Nephron progenitor cell (in vitro differentiated cells): ENCODE measurements around the gene BANP.

Source experiments
- DNase-seq: peaks from one replicate; pipeline ENCODE4 v3.0.0; 2021
- H3K27ac Mint-ChIP-seq: 2 replicates; pipeline ENCODE4 v1.8.0; 2021; ENCODE audit warnings: mild to moderate bottlenecking, moderate library complexity, mixed read lengths
- H3K27me3 Mint-ChIP-seq: 2 replicates; pipeline ENCODE4 v1.8.0; 2021; ENCODE audit warnings: mild to moderate bottlenecking, low read depth, mixed read lengths; ENCODE audit not compliant: poor library complexity
- H3K36me3 Mint-ChIP-seq: 2 replicates; pipeline ENCODE4 v1.8.0; 2021; ENCODE audit warnings: low read depth, mixed read lengths
- H3K4me1 Mint-ChIP-seq: 2 replicates; pipeline ENCODE4 v1.8.0; 2021; ENCODE audit warnings: mixed read lengths
- H3K4me3 Mint-ChIP-seq: 2 replicates; pipeline ENCODE4 v1.8.0; 2021; ENCODE audit warnings: mild to moderate bottlenecking, moderate library complexity, mixed read lengths
- H3K9me3 Mint-ChIP-seq: 2 replicates; pipeline ENCODE4 v1.8.0; 2021; ENCODE audit warnings: mild to moderate bottlenecking, moderate library complexity, mixed read lengths
- TF ChIP-seq, protein P1 (sequence below): fragments of 200-600 bp; sonication (generic); IDR thresholded peaks from 2 replicates; pipeline ENCODE4 v1.5.0; 2021; ENCODE audit warnings: antibody characterized with exemption

The BANP gene

GRCh38 chr16:87954826-87955225 is 3.6 kb downstream of the BANP start:
- peaks cover 4% of the 10 kb centered on the region for H3K27me3 Mint-ChIP-seq
- peak overlapping the region; percentile 84 for H3K27ac Mint-ChIP-seq
- TF ChIP-seq, protein P1, sequence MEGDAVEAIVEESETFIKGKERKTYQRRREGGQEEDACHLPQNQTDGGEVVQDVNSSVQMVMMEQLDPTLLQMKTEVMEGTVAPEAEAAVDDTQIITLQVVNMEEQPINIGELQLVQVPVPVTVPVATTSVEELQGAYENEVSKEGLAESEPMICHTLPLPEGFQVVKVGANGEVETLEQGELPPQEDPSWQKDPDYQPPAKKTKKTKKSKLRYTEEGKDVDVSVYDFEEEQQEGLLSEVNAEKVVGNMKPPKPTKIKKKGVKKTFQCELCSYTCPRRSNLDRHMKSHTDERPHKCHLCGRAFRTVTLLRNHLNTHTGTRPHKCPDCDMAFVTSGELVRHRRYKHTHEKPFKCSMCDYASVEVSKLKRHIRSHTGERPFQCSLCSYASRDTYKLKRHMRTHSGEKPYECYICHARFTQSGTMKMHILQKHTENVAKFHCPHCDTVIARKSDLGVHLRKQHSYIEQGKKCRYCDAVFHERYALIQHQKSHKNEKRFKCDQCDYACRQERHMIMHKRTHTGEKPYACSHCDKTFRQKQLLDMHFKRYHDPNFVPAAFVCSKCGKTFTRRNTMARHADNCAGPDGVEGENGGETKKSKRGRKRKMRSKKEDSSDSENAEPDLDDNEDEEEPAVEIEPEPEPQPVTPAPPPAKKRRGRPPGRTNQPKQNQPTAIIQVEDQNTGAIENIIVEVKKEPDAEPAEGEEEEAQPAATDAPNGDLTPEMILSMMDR: no peak
- H3K9me3 Mint-ChIP-seq: no peaks in the 10 kb centered on the region
- no peak for DNase-seq
- H3K36me3 Mint-ChIP-seq: peaks cover 26% of the 10 kb centered on the region
- peaks cover 83% of the 10 kb centered on the region for H3K4me1 Mint-ChIP-seq
- no peak overlapping the region for H3K4me3 Mint-ChIP-seq

DNA sequence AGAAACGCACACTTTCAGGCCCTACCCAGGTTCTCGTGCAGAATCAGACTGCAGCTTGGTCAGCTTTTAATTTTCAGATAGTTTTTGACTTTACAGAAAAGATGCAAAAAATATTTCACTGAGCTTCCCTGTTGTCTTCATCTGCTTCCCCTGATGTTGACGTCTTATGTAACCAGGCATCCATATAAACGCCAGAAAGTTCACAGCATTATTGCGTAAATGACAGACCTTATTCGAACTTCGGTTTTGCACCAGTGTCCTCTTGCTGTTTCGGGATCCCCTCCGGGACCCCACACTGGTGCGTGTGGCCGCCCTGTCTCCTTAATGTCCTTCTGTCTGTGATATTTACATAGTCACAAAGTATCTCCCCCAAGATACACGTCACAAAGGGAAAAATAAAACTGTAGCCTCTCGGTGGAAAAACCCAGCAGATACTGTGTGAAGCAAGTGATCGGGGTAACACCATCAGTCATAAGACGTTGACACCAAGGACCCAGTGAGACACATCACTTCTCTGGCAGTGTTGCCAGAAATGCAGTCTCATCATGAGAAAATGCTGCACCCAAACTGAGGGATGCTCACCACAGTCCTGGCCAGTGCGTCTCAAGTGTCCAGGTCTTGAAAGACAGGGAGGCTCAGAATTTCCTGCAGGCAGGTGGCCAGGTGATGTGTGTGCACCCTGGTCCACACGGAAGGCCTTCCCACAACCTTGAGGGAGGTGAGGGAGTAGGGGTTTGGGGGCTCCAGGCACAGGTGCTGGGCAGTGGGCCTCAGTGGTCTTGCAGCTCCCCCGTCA is 4.3 kb downstream of the BANP start:
- Mint-ChIP-seq H3K36me3 (peaks cover 26% of the 10 kb centered on the region), H3K27ac (peak overlapping the region; percentile 99), H3K4me3 (peak overlapping the region; percentile 72), H3K27me3 (peaks cover 3% of the 10 kb centered on the region), H3K9me3 (no peaks in the 10 kb centered on the region), H3K4me1 (peaks cover 89% of the 10 kb centered on the region)
- no peak for DNase-seq
- TF ChIP-seq, protein P1: no peak

- TF ChIP-seq, protein P1: no peak
- no peaks in the 10 kb centered on the region for H3K27me3 Mint-ChIP-seq
- no peak for DNase-seq
- peaks cover 88% of the 10 kb centered on the region for H3K4me1 Mint-ChIP-seq
- H3K9me3 Mint-ChIP-seq: no peaks in the 10 kb centered on the region
- peak overlapping the region; percentile 99 for H3K27ac Mint-ChIP-seq
- H3K4me3 Mint-ChIP-seq: peak overlapping the region; percentile 72
- H3K36me3 Mint-ChIP-seq: peaks cover 26% of the 10 kb centered on the region
Observed at GRCh38 chr16:87956098-87956364, 4.8 kb downstream of the BANP start.

GRCh38 chr16:87956365-87957231 is 5.4 kb downstream of the BANP start:
- H3K27me3 Mint-ChIP-seq: no peaks in the 10 kb centered on the region
- peak overlapping the region; percentile 72 for H3K4me3 Mint-ChIP-seq
- H3K36me3 Mint-ChIP-seq: peaks cover 29% of the 10 kb centered on the region
- H3K9me3 Mint-ChIP-seq: no peaks in the 10 kb centered on the region
- H3K27ac Mint-ChIP-seq: peak overlapping the region; percentile 99
- H3K4me1 Mint-ChIP-seq: peaks cover 91% of the 10 kb centered on the region
- TF ChIP-seq, protein P1: peak; percentile 47
- DNase-seq: peak; percentile 59

GRCh38 chr16:87957296-87958094 is 6.3 kb downstream of the BANP start:
- Mint-ChIP-seq H3K4me1 (peaks cover 87% of the 10 kb centered on the region), H3K27me3 (no peaks in the 10 kb centered on the region), H3K27ac (peak overlapping the region; percentile 99), H3K36me3 (peaks cover 31% of the 10 kb centered on the region), H3K9me3 (no peaks in the 10 kb centered on the region), H3K4me3 (peak overlapping the region; percentile 72)
- no peak for DNase-seq
- TF ChIP-seq, protein P1: no peak
